Limb (tissue), 2 donors: Measurements from ENCODE around the gene RBM19.

ENCODE experiments used
- DNase-seq, 2 donors: peaks; one replicate each; pipeline ENCODE4 v3.0.0-alpha.2; 2016; ENCODE audit errors: extremely low spot score in 2 of 2

The RBM19 gene

GRCh38 chr12:113958108-113958507, 8.0 kb downstream of the RBM19 start:
- DNase-seq, result no peak

GRCh38 chr12:113957627-113958026, 8.5 kb downstream of the RBM19 start:
- no peak for DNase-seq

- no peak for DNase-seq
Measured at GRCh38 chr12:113955109-113955970, 10.8 kb downstream of the RBM19 start.

GRCh38 chr12:113954547-113954946, 11.6 kb downstream of the RBM19 start:
- DNase-seq, result no peak

- no peak for DNase-seq
Measured at GRCh38 chr12:113950873-113951272, 15.3 kb downstream of the RBM19 start.

GRCh38 chr12:113949321-113950305, 16.5 kb downstream of the RBM19 start:
- no peak for DNase-seq

- no peak for DNase-seq
Measured at GRCh38 chr12:113948151-113948914, 17.8 kb downstream of the RBM19 start.

- no peak for DNase-seq
Measured at GRCh38 chr12:113946175-113946574, 19.9 kb downstream of the RBM19 start.

- DNase-seq, result no peak
Measured at GRCh38 chr12:113945174-113946173, 20.7 kb downstream of the RBM19 start.

GRCh38 chr12:113942209-113942608, 23.9 kb downstream of the RBM19 start:
- DNase-seq, result no peak

GRCh38 chr12:113941208-113941486, 25.0 kb downstream of the RBM19 start:
- DNase-seq, result no peak

- no peak for DNase-seq
Measured at GRCh38 chr12:113940357-113941207, 25.5 kb downstream of the RBM19 start.

GRCh38 chr12:113939867-113940266, 26.3 kb downstream of the RBM19 start:
- DNase-seq, result no peak

- DNase-seq, result no peak
Measured at GRCh38 chr12:113938471-113938870, 27.7 kb downstream of the RBM19 start.

GRCh38 chr12:113936460-113936859, 29.7 kb downstream of the RBM19 start:
- no peak for DNase-seq

- no peak for DNase-seq
Measured at GRCh38 chr12:113935459-113935858, 30.7 kb downstream of the RBM19 start.

GRCh38 chr12:113934946-113935345, 31.2 kb downstream of the RBM19 start:
- no peak for DNase-seq

GRCh38 chr12:113934060-113934814, 31.9 kb downstream of the RBM19 start:
- DNase-seq, result no peak
